HG03060 (cell line): Measurements from ENCODE around the gene SLC46A1.

Source experiments
- ATAC-seq: cut with Tn5 transposase; IDR thresholded peaks from one replicate; pipeline ENCODE4 v1.9.1; 2021; ENCODE audit warnings: low read depth, moderate number of reproducible peaks; ENCODE audit not compliant: unreplicated experiment

Gene SLC46A1

GRCh38 chr17:28404812-28405570, 1.0 kb downstream of the SLC46A1 start:
- no peak for ATAC-seq

GRCh38 chr17:28404461-28404811, 1.6 kb downstream of the SLC46A1 start:
- no peak for ATAC-seq

- ATAC-seq, result no peak
These were observed 2.0 kb downstream of the SLC46A1 start for GRCh38 chr17:28404007-28404406.

GRCh38 chr17:28402844-28403243, 3.2 kb downstream of the SLC46A1 start:
- no peak for ATAC-seq

- ATAC-seq, result no peak
These were observed 3.8 kb downstream of the SLC46A1 start for GRCh38 chr17:28402224-28402630.

- ATAC-seq, result no peak
These were observed 6.2 kb downstream of the SLC46A1 start for GRCh38 chr17:28399808-28400207.

GRCh38 chr17:28398280-28398981, 7.6 kb downstream of the SLC46A1 start:
- no peak for ATAC-seq

- ATAC-seq, result no peak
These were observed 8.2 kb downstream of the SLC46A1 start for GRCh38 chr17:28397687-28398279.

GRCh38 chr17:28397275-28397674, 8.7 kb downstream of the SLC46A1 start:
- no peak for ATAC-seq

- ATAC-seq, result no peak
These were observed 9.3 kb downstream of the SLC46A1 start for GRCh38 chr17:28396635-28397239.

GRCh38 chr17:28395968-28396367, 10.0 kb downstream of the SLC46A1 start:
- ATAC-seq, result no peak

- no peak for ATAC-seq
These were observed 10.6 kb downstream of the SLC46A1 start for GRCh38 chr17:28395426-28395825.

GRCh38 chr17:28394337-28395116, 11.5 kb downstream of the SLC46A1 start:
- no peak for ATAC-seq

GRCh38 chr17:28392491-28392890, 13.5 kb downstream of the SLC46A1 start:
- no peak for ATAC-seq

GRCh38 chr17:28391401-28391800, 14.6 kb downstream of the SLC46A1 start:
- no peak for ATAC-seq

GRCh38 chr17:28390984-28391383, 15.0 kb downstream of the SLC46A1 start:
- no peak for ATAC-seq

GRCh38 chr17:28390563-28390962, 15.4 kb downstream of the SLC46A1 start:
- ATAC-seq, result no peak

- ATAC-seq, result no peak
These were observed 15.9 kb downstream of the SLC46A1 start for GRCh38 chr17:28390141-28390540.

- ATAC-seq, result no peak
These were observed 17.9 kb downstream of the SLC46A1 start for GRCh38 chr17:28388106-28388505.

- ATAC-seq, result no peak
These were observed 19.6 kb downstream of the SLC46A1 start for GRCh38 chr17:28386391-28386790.

GRCh38 chr17:28385406-28385805, 20.6 kb downstream of the SLC46A1 start:
- no peak for ATAC-seq
